GM21360 (cell line): ENCODE results near the gene TJP1.

Experiments used
- ATAC-seq: cut with Tn5 transposase; IDR thresholded peaks from one replicate; pipeline ENCODE4 v1.9.1; 2021; ENCODE audit warnings: mild to moderate bottlenecking, moderate library complexity; ENCODE audit not compliant: unreplicated experiment

TJP1 gene

GRCh38 chr15:29822100-29822683 lies at the start of gene TJP1:
Gene TJP1, minus strand, starts transcription at chr15:29822468. Its CDS starts 440 bp downstream, at chr15:29822028.
- ATAC-seq = no peak

GRCh38 chr15:29871401-29871800 lies 49.1 kb upstream of the TJP1 start:
- ATAC-seq = no peak

GRCh38 chr15:29870495-29871151 lies 48.4 kb upstream of the TJP1 start:
- no peak for ATAC-seq

GRCh38 chr15:29867241-29868000 lies 45.2 kb upstream of the TJP1 start:
- no peak for ATAC-seq

GRCh38 chr15:29866337-29866736 lies 44.1 kb upstream of the TJP1 start:
- no peak for ATAC-seq

- ATAC-seq = no peak
Observed at GRCh38 chr15:29864501-29864900, 42.2 kb upstream of the TJP1 start.

DNA sequence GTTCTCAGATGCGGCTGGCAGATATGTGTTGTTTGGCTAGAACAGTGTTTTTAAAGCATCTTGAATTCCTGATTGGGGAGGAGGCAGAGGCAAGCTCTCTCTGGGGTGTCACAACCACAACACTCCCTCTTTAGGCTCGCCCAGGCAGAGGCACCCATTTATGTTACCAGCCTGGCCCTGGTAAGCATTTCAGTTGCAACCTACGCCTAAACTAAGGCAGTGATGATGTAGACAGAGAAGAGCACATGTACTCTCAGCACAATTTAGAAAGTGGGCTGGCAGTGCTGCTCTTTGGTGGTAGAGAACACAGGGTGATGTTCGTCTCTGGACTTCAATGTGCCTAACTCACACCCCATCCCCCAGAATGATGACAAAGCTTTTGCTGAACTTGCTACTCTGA lies 41.2 kb upstream of the TJP1 start:
- ATAC-seq = no peak

DNA sequence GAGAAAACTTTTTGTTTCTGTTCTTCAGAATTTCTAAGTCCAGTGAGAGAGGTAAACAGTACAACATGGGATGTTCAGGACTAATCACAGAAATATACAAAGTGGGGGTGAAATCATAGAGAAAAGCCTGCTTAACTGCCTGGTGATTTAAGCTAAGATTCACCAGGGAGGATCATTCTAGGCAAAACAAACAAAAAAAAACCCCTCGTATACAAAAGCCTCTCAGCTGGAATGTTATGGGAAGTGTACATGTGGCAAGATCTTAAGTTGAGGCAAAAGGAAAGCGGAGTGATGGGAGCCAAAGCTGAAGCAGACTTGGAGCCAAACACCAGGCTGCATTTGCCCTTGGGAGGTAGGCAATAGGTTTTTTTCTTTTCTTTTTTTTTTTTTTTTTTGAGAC lies 40.0 kb upstream of the TJP1 start:
- ATAC-seq = no peak

GRCh38 chr15:29860872-29861271 lies 38.6 kb upstream of the TJP1 start:
- ATAC-seq = no peak

DNA sequence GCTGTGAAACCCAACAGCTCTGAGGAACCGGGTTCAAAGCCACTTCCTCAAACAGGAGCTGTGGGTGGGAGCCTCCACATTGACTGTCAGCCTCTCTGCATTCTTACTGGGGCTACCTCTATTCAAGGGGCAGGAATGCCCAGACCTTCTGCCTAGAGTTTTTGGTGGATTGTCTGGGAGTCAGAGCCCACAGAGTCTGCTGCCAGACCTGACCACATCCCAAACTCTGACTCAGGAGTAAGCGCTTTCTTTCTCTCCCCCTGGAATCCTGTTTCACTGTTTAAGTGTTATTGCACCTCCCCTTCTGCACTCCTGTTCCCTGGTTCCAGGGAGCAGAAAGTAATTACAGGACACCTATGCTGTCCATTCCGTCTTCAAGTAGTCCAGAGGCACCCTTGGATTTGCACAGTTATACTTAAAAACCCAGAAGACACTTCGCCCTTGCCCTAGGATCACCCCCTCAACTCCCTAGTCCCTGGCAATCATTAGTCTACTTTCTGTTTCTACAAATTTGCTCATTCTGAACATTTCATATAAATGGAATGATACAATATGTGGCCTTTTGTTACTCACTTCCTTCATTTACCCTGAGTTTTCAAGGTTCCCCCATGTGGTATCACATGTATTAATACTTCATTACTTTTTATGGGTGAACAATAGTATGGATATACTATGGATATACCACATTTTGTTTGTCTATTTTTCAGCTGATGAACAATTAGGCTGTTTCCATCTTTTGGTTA lies 37.9 kb upstream of the TJP1 start:
- no peak for ATAC-seq

DNA sequence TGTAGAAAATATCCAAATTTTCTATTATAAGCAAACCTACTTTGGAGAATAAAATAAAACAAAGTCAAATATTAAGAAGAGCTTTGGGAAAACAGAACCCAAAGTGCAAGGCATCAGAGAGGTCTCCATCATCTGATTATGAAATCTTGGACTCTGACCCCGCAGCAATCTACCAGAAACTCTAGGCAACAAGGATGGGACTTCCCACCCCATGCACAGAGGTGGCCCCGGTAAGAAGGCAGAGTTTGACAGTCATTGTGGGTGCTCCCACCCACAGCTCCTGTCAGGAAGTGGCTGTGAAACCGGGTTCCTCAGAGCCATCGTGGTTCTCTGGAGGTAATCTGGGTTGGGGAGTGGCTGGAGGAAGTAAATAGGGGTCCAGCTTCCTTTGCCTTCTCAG lies 37.0 kb upstream of the TJP1 start:
- no peak for ATAC-seq

GRCh38 chr15:29857221-29857789 lies 35.0 kb upstream of the TJP1 start:
- ATAC-seq = no peak

- no peak for ATAC-seq
Observed at GRCh38 chr15:29854413-29854812, 32.1 kb upstream of the TJP1 start.

GRCh38 chr15:29853211-29853987 lies 31.1 kb upstream of the TJP1 start:
- ATAC-seq = no peak

DNA sequence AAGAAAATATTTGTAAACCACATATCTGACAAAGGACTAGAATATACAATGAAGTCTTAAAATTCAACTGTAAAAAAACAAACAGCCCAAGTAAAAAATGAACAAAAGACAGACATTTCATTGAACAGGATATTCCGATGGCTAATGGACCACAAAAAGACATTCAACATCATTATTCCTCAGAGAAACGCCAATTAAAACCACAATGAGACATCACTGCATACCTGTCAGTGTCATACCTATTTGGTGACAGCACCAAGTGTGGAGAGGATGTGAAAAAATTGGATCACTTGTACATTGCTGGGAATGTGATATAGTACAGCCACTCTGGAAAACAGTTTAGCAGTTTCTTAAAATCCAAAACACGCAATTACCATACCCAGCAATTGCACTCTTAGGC lies 29.9 kb upstream of the TJP1 start:
- ATAC-seq = no peak

GRCh38 chr15:29849716-29850115 lies 27.4 kb upstream of the TJP1 start:
- no peak for ATAC-seq

DNA sequence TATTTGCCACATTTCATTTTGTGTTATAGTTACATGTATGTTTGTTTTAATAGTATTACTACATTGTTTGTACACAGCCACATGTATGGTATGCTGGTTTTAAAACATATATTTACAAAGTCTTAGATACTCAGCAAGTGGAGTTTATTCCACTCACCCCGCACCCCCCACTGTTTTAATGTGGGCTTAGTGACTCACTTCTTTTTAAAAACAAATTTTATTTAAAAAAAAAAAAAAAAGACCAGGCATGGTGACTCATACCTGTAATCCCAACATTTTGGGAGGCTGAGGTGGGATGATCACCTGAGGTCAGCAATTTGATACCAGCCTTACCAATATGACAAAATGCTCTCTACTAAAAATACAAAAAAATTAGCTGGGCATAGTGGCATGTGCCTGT lies 26.9 kb upstream of the TJP1 start:
- ATAC-seq = no peak

DNA sequence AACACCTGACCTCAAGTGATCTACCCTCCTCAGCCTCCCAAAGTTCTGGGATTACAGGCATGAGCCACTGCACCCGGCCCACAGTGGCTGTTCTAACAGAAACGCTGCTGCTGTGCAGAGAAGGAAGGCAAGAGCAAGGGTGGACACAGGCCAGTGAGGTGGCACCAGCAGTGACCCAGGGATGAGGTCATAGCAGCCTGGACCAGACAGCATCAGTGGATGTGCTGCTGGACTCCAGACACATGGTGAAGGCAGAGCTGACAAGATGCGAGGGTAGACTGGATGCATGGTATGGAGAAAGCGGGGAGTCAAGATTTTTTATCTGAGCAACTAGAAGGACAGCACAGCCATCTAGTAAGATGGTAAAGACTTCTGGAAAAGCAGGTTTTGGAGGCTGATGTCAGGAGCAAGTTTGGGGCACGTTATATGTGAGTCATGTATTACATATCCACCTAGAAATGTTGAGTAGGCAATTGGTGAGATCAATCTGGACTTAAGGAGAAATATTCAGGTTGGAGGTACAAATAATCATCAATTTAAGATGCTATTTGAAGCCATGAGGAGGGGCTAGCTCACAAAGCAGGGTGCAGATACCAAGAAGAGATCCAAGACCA lies 22.1 kb upstream of the TJP1 start:
- no peak for ATAC-seq

DNA sequence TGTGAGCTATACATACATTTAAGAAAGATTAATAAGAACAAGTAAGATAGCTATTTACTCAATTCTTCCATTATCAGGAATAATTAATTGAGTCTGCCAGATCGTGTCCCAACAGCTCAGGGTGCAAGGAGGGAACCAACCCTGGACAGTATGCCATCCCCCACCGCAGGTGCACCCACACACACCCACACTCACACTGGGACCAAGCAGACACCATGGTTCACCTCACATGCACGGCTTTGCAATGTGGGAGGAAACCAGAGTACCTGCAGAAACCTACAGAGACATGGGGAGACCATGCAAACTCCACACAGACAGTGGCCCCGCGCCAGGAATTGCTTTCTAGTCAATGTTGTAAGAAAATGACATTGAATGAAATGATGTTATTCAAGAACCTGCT lies 20.0 kb upstream of the TJP1 start:
- no peak for ATAC-seq

DNA sequence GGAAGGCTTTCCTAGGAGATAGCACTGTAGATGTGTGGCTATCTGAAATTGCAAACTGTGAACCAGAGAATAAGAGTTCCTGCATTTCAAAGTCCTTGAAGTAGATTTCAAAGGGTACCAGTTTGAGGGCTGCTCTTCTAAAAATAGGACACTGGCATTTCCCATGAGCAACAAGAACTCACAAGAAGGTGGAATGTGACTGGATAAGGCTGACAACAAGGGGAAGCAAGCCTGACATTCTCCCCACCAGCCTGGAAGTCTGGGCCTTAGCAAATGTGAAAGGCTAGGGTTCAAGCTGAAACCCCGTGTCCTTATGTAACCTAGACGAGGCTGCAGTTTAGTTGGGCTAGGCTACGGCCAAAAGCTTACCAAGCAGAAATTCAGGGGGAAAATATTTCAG lies 18.7 kb upstream of the TJP1 start:
- no peak for ATAC-seq
